Mesenteric fat pad (tissue), 1 donor: ENCODE data around the gene ZNF225. TPM values are rescaled to one million over a fixed set of nuclear protein-coding genes. Genes with fewer than 3 reads are reported as not detected.
"Not testable (repeated sequence)": the region's sequence is repeated elsewhere in the genome, so short reads cannot be mapped to it uniquely, and the experiment has no call there.

Experiments
- DNase-seq: peaks from one replicate; pipeline ENCODE4 v3.0.0-alpha.2; 2020; ENCODE audit warnings: low spot score
- total RNA-seq: library from RNA; stranded (reverse); fragmentation: NEBNext Ultra II Directional; extraction: Animal tissue kit (Norgen Biotek cat#: 25700); gene quantifications from one replicate; pipeline ENCODE4 v1.2.1, GENCODE V29; 2021
- donor health status: DM: yes; HTN: yes; CAD: no.

Gene ZNF225
- total RNA-seq, 1 donor from 2014 or later = 3.8 TPM

DNA sequence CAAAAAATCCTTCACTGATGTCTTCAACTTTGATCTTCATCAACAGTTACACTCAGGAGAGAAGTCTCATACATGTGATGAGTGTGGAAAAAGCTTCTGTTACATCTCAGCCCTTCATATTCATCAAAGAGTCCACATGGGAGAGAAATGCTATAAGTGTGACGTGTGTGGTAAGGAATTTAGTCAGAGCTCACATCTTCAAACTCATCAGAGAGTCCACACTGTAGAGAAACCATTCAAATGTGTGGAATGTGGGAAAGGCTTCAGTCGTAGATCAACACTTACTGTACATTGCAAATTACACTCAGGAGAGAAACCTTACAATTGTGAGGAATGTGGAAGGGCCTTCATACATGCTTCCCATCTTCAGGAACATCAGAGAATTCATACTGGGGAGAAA lies 43.3 kb downstream of the ZNF225 start:
- no peak for DNase-seq

DNA sequence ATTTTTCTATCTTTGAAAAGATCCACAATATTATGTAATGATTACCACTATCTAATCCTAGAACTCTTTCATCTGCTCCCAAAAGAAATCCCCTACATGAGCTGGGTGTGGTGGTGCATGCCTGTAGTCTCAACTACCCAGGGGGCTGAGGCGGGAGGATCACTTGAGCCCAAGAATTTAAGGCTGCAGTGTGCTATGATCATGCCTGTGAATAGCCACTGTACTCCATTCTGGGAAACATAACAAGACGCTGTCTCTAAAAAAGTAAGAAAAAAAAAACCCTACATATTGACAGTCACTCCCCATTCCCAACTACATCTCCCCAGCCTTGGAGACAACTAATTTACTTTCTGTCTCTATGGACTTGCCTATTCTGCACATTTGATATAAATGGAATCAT lies 50.6 kb downstream of the ZNF225 start:
- no peak for DNase-seq

DNA sequence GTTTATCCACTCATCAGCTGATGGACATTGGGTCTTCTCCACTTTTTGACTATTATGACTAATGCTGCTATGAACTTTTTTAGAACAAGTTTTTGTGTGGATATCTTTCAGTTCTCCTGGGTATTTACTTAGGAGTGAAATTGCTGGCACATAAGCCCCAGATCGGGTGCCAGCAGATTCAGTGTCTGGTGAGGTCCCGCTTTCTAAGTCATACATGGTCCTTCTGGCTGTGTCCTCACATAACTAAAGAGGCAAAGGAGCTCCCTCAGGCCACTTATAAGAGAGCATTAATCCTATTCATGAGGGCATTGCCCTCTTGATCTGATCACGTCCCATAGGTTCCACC lies 51.1 kb downstream of the ZNF225 start:
- no peak for DNase-seq

DNA sequence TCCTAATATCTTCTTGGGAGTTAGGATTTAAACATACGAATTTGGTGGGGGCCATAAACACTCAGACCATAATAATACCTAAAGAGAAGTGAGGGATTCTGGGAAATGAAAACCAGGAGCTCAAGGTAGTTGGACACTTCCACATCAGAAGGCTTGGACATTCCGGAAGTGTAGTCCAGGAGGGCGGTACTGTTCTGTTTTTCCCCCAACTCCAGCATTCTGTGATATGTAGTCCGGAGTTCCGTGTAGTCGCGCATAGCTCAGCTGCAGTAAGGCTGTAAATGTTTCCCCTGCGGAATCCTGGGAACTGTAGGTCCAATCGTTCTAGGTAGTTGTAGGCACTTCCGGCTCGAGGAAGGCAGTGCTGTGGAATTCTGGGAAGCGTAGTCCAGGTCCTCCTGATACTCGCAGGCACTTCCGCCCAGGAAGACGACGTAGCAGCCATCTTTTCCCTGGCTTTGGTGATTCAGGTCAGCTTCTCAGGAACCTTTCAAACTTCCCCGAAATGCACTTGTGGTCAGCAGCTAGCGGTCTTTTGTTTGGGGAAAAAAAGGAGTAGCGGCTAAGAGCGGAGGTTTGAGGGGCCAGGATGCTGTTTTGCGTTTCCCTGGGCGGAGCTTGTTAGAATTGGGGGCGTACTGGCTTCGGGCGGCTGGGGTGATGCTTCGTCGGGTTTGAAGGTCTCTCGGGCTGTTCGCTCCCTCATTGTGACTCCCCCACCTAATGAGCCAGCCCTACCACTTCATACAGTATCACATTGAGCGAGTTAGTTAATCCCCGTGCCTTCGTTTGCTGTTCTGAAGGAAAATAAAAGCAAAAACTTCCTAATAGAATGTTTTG lies 51.7 kb downstream of the ZNF225 start, which contains the start of gene ZNF226:
Gene ZNF226, plus strand, starts transcription at position 428 of the 840 bp plus-strand sequence. CDS start 4,981 bp downstream, outside the sequence.
- DNase-seq = peak; percentile 92

DNA sequence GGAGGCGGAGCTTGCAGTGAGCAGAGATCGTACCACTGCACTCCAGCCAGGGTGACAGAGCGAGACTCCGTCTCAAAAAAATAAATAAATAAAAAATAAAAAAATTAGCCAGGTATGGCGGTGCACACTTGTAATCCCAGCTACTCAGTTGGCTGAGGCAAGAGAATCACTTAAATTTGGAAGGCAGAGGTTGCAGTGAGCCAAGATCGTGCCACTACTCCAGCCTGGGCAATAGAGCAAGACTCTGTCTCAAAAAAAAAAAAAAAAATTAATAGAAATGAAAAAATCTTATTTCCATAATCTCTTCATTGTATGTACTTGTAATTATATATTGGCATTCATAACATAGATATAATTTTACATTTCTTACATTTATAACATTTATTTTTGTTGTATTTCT lies 57.5 kb downstream of the ZNF225 start:
- DNase-seq = not testable (repeated sequence)

DNA sequence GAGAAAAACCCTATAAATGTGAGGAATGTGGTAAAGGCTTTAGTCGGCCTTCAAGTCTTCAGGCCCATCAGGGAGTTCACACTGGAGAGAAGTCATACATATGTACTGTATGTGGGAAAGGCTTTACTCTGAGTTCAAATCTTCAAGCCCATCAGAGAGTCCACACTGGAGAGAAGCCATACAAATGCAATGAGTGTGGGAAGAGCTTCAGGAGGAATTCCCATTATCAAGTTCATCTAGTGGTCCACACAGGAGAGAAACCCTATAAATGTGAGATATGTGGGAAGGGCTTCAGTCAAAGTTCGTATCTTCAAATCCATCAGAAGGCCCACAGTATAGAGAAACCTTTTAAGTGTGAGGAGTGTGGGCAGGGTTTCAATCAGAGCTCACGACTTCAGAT lies 63.4 kb downstream of the ZNF225 start:
- no peak for DNase-seq

DNA sequence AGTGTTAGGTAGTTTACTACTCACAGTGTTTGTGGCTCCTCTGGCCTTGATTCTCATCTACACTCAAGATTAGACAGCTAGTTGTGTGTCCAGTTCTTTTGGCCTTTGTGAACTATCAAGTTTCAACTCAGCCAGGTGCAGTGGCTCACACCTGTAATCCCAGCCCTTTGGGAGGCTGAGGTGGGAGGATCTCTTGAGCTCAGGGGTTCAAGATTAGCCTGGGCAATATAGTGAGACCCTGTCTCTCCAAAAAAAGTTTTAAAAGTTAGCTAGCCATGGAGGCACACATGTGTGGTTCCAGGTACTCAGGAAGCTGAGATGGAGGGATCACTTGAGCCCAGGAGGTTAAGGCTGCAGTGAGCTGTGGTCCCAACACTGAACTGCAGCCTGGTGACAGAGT lies 67.8 kb downstream of the ZNF225 start:
- DNase-seq = no peak

DNA sequence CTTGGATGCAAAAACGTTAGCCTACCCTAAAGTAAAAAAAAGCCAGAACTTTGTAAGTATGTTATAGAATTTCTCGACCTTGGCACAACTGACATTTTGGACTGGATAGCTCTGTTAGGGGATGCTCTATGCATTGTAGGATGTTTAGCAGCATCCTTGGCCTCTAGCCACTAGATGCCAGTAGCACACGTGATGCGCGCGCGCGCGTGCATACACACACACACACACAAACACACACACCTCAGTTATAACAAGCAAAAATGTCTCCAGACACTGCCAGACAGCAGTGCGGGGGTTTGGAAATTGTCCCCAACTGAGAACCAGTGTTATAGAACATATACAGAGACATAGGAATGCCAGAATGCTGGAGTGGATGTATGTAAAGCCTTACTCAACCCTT lies 68.9 kb downstream of the ZNF225 start:
- no peak for DNase-seq

Other genes starting within 250 kb of the ZNF225 start
- 1.7 TPM for gene ZNF404, start 229.4 kb upstream of the ZNF225 start, total RNA-seq
- gene ZNF45, start 178.1 kb upstream of the ZNF225 start, total RNA-seq = 7.7 TPM
- 4.1 TPM for gene ZNF221, start 162.2 kb upstream of the ZNF225 start, total RNA-seq
- 5.7 TPM for gene ZNF155, start 129.2 kb upstream of the ZNF225 start, total RNA-seq
- gene ZNF230, start 110.4 kb upstream of the ZNF225 start, total RNA-seq = 2.4 TPM
- 3.2 TPM for gene ZNF222, start 88.0 kb upstream of the ZNF225 start, total RNA-seq
- 2.1 TPM for gene ZNF223, start 61.4 kb upstream of the ZNF225 start, total RNA-seq
- gene ZNF284, start 41.2 kb upstream of the ZNF225 start, total RNA-seq = 1.9 TPM
- 14.8 TPM for gene ZNF224, start 19.0 kb upstream of the ZNF225 start, total RNA-seq
- gene ZNF234, start 28.2 kb downstream of the ZNF225 start, total RNA-seq = 7.3 TPM
- gene ZNF226, start 51.7 kb downstream of the ZNF225 start, total RNA-seq = 12.2 TPM
- 13.8 TPM for gene ZNF227, start 99.1 kb downstream of the ZNF225 start, total RNA-seq
- gene ZNF233, start 146.5 kb downstream of the ZNF225 start, total RNA-seq = 0.13 TPM
- 3.2 TPM for gene ZNF235, start 191.6 kb downstream of the ZNF225 start, total RNA-seq
- 2.5 TPM for gene ZNF112, start 243.3 kb downstream of the ZNF225 start, total RNA-seq